A673 (cell line): Measurements from ENCODE around the gene ZBP1. TPM values are rescaled to one million over a fixed set of nuclear protein-coding genes. Genes with fewer than 3 reads are reported as not detected.

Experiments used
- BruUV-seq: library from RNA; stranded (reverse); fragments of 400-500 nt; replicated peaks from 2 replicates; lab custom pipeline; 2021; lab: Mats Ljungman, UMichigan
- CTCF ChIA-PET: fragments of 300-600 bp; sonication (Branson Sonifier 250); formaldehyde crosslinking; loops from one replicate; lab custom pipeline; 2022; ENCODE audit warnings: antibody characterized with exemption; lab: Charles Lee
- POLR2A ChIA-PET: fragments of 300-600 bp; sonication (Branson Sonifier 250); formaldehyde crosslinking; loops from one replicate; lab custom pipeline; 2022; ENCODE audit warnings: antibody characterized with exemption; ENCODE audit not compliant: low non-redundant PET; lab: Charles Lee
- DNase-seq: peaks from one replicate; pipeline ENCODE4 v3.0.0-alpha.2; 2015; ENCODE audit warnings: low spot score
- H3K27ac ChIP-seq: fragments of 200-600 bp; sonication (generic); 2 replicates; pipeline ENCODE4 v1.5.1; 2016; ENCODE audit warnings: mixed run types, low read depth, mild to moderate bottlenecking, mixed read lengths, antibody characterized with exemption, low read length; ENCODE audit not compliant: poor library complexity, severe bottlenecking
- H3K27me3 ChIP-seq: fragments of 200-600 bp; sonication (generic); replicated peaks from 2 replicates; pipeline ENCODE4 v1.6.1; 2017; ENCODE audit warnings: mixed run types, low read depth, mild to moderate bottlenecking, mixed read lengths, antibody characterized with exemption, low read length; ENCODE audit not compliant: insufficient read depth, poor library complexity
- H3K36me3 ChIP-seq: fragments of 200-600 bp; sonication (generic); 2 replicates; pipeline ENCODE4 v1.6.1; 2016; ENCODE audit warnings: mixed run types, mild to moderate bottlenecking, mixed read lengths, antibody characterized with exemption, low read length; ENCODE audit not compliant: insufficient read depth, poor library complexity, severe bottlenecking
- H3K4me1 ChIP-seq: fragments of 200-600 bp; sonication (generic); 2 replicates; pipeline ENCODE4 v1.6.1; 2017; ENCODE audit warnings: mixed run types, mild to moderate bottlenecking, mixed read lengths, antibody characterized with exemption, low read length; ENCODE audit not compliant: insufficient read depth, poor library complexity, severe bottlenecking
- H3K4me3 ChIP-seq: fragments of 200-600 bp; sonication (generic); 2 replicates; pipeline ENCODE4 v1.5.1; 2016; ENCODE audit warnings: low read depth, mixed run types, mild to moderate bottlenecking, mixed read lengths, low read length; ENCODE audit not compliant: poor library complexity, severe bottlenecking
- H3K9me3 ChIP-seq: fragments of 200-600 bp; sonication (generic); 2 replicates; pipeline ENCODE4 v1.6.1; 2016; ENCODE audit warnings: mixed run types, low read depth, mild to moderate bottlenecking, mixed read lengths, antibody characterized with exemption, low read length; ENCODE audit not compliant: poor library complexity, severe bottlenecking
- EZH2 ChIP-seq: fragments of 200-600 bp; sonication (generic); IDR thresholded peaks from 2 replicates; pipeline ENCODE4 v1.6.1; 2017; ENCODE audit warnings: borderline replicate concordance, low read depth, mild to moderate bottlenecking, mixed read lengths, antibody characterized with exemption, low read length; ENCODE audit not compliant: poor library complexity, severe bottlenecking
- intact Hi-C: fragments of 100-400 bp; cut with micrococcal nuclease; formaldehyde crosslinking; loops from one replicate; pipeline ENCODE4 v1.10.0; 2022; ENCODE audit not compliant: unreplicated experiment
- total RNA-seq: library from RNA; stranded (reverse); gene quantifications from 2 replicates; pipeline ENCODE4 v1.2.3, GENCODE V29; 2021
- TF ChIP-seq, protein P1 (sequence below): fragments of 300-800, 200-600 bp; sonication (generic); conservative IDR thresholded peaks from 2 replicates; pipeline ENCODE4 v1.5.1; 2017; ENCODE audit warnings: low read depth, mild to moderate bottlenecking, antibody characterized with exemption, low read length, moderate library complexity, mixed read lengths

The ZBP1 gene
- total RNA-seq, 1 experiment from 2014 or later, result not detected

DNA sequence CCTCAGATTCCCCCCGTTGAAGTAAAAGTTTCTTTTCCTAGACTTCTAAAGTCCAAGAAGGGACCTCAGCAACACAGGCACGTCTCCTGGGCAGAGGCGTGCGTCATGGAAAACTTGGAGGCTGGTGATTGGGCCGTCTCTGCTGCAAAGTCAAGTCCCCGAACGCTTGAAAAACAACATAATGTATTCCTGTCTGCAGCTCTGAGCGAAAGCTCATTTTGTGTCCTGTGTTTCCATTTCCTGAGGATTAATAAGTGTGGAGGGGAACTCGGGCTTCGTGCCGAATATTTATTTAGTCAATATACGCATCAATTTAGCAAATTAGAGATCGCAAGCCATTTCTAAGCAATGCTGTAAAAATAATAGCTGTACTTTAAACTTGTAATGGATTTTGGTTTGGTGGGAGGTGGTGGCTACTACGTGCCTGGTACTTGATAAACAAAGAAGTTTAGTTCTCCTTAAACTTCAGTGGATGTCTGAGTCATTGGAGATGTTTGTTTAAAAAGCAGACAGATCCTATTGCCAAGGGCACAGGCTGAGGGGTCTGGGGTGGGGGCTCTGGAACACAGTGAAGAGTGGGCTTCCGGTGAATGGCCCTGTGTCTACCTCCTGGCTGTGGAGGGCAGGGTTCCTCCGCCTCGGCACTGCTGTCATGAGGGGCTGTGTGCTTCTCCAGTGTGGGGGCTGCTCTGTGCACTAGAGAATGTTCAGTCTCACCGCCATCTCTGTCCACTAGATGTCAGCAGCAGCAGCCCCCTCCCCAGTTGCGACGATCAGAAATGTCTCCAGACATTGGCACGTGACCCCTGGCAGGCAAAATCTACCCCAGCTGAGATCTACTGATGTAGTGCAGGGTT lies 37.6 kb downstream of the ZBP1 start:
- DNase-seq, result peak; percentile 83
- H3K4me1 ChIP-seq, result peaks cover 40% of the 10 kb centered on the region
- no peaks in the 10 kb centered on the region for H3K27me3 ChIP-seq
- intact Hi-C loops, result no loop called here
- H3K9me3 ChIP-seq, result peaks cover under 1% of the 10 kb centered on the region
- POLR2A ChIA-PET, result interaction anchor here (0.6 kb wide), 1 partner anchor 28 kb away, joined by 5 read pairs; no protein-coding TSS in a partner anchor
- BruUV-seq, result no TSS peak
- CTCF ChIA-PET, result interaction anchor here (0.8 to 1.2 kb wide), 3 partner anchors 8 to 69 kb away, joined by 3 to 14 read pairs (median 3); no protein-coding TSS in a partner anchor
- H3K4me3 ChIP-seq, result peak overlapping the region; percentile 24
- H3K36me3 ChIP-seq, result no peaks in the 10 kb centered on the region
- peak overlapping the region; percentile 78 for H3K27ac ChIP-seq
- TF ChIP-seq, protein P1, sequence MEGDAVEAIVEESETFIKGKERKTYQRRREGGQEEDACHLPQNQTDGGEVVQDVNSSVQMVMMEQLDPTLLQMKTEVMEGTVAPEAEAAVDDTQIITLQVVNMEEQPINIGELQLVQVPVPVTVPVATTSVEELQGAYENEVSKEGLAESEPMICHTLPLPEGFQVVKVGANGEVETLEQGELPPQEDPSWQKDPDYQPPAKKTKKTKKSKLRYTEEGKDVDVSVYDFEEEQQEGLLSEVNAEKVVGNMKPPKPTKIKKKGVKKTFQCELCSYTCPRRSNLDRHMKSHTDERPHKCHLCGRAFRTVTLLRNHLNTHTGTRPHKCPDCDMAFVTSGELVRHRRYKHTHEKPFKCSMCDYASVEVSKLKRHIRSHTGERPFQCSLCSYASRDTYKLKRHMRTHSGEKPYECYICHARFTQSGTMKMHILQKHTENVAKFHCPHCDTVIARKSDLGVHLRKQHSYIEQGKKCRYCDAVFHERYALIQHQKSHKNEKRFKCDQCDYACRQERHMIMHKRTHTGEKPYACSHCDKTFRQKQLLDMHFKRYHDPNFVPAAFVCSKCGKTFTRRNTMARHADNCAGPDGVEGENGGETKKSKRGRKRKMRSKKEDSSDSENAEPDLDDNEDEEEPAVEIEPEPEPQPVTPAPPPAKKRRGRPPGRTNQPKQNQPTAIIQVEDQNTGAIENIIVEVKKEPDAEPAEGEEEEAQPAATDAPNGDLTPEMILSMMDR, result peak; percentile 78
- TF ChIP-seq EZH2, result no peak

DNA sequence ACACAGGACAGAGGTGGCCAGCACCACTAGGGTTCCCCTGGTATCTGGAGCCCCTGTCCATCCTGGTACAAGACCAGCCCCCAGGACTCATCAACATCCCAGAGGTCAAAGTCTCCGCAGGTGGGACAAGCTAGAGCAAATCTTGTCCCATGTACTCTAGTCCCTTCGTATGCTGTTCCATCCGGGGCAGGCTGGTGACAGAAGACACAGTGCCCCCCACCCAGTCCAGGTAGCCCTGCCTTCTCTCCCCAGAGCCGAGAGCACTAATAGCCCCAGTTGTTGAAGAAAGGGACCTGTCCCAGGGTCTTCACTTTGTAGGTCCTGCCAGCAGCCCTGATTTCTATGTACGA lies 38.2 kb downstream of the ZBP1 start:
- Histone ChIP-seq H3K36me3 (no peaks in the 10 kb centered on the region), H3K27me3 (no peaks in the 10 kb centered on the region), H3K27ac (peak overlapping the region; percentile 78), H3K4me3 (no peak overlapping the region), H3K9me3 (no peaks in the 10 kb centered on the region), H3K4me1 (peaks cover 40% of the 10 kb centered on the region)
- no peak for DNase-seq
- no peak for TF ChIP-seq EZH2
- TF ChIP-seq, protein P1, result no peak
- CTCF ChIA-PET, result interaction anchor here (0.8 to 1.2 kb wide), 2 partner anchors 12 to 68 kb away, joined by 3 to 14 read pairs; no protein-coding TSS in a partner anchor
- POLR2A ChIA-PET, result interaction anchor here (0.6 kb wide), 1 partner anchor 27 kb away, joined by 5 read pairs; no protein-coding TSS in a partner anchor
- BruUV-seq, result no TSS peak
- intact Hi-C loops, result no loop called here

DNA sequence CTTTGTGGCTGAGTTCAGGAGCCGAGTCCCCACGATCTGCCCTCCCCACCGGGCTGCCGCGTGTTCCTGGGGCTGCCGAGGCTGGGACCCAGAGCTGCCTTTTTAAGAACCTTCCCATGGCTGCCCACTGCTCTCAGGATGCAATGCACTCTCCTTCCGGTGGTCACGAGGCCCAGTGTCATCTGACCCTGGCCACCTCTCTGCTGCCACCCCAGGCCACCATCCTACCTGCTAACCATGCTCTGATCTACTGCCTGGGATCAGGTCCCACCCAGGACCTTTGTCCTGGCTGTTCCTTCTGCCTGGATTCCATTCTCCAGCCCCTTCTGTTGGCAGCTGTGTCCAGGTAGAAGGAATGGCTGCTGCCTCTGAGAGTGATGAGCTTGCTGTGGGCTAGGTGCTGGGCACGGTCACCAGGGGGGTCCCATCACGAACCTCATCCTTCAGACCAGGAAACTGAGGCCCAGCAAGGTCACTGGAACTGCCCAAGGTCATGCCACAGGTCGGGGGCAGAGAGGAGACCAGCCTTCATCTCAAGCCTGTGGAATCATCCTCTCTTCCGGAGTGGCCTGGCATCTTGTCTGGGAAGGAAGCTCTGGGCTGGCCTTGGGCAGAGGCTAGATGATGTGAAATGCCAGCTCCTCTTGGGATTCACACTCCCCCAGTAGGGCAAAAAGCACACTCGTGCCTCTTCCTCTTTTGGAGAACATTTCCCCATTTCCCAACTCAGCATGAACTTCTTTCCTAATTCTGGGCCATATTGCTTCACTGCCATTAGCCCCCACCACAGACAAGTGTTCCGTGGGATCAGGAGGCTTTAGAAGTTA lies 38.8 kb downstream of the ZBP1 start:
- no peak overlapping the region for H3K4me3 ChIP-seq
- no peaks in the 10 kb centered on the region for H3K27me3 ChIP-seq
- no peaks in the 10 kb centered on the region for H3K9me3 ChIP-seq
- H3K4me1 ChIP-seq, result peaks cover 40% of the 10 kb centered on the region
- ChIA-PET POLR2A (no interaction called here), CTCF (no interaction called here)
- no peaks in the 10 kb centered on the region for H3K36me3 ChIP-seq
- intact Hi-C loops, result no loop called here
- BruUV-seq, result no TSS peak
- H3K27ac ChIP-seq, result peak overlapping the region; percentile 78
- TF ChIP-seq, protein P1, result no peak
- TF ChIP-seq EZH2, result no peak
- no peak for DNase-seq
